IMR-90 (cell line): ENCODE results near the gene TERF2IP. TPM values are rescaled to one million over a fixed set of nuclear protein-coding genes. Genes with fewer than 3 reads are reported as not detected.

Source experiments
- ATAC-seq: fragments of 200-7000 bp; cut with Tn5 transposase; 2 replicates; pipeline ENCODE4 v1.9.1; 2020; ENCODE audit warnings: low read depth, mild to moderate bottlenecking, moderate library complexity
- BruUV-seq: library from RNA; stranded (reverse); fragments of 400-500 nt; replicated peaks from 2 replicates; lab custom pipeline; 2021; lab: Mats Ljungman, UMichigan
- CTCF ChIA-PET: fragments of 300-600 bp; formaldehyde crosslinking; extraction: SDS; loops from one replicate; lab custom pipeline; 2021; ENCODE audit warnings: antibody characterized with exemption; lab: Yijun Ruan, JAX
- POLR2A ChIA-PET: fragments of 300-600 bp; sonication (Branson Sonifier 250); formaldehyde crosslinking; loops from one replicate; lab custom pipeline; 2022; ENCODE audit warnings: antibody characterized with exemption; ENCODE audit not compliant: unreplicated experiment; lab: Charles Lee
- DNase-seq: peaks from one replicate; pipeline ENCODE4 v3.0.0; 2013
- H2AFZ ChIP-seq: replicated peaks from 2 replicates; pipeline ENCODE3; 2013; ENCODE audit warnings: low read length, mild to moderate bottlenecking; ENCODE audit not compliant: poor library complexity
- H2AK5ac ChIP-seq: 2 replicates; pipeline ENCODE4 v1.6.1; 2013; ENCODE audit warnings: low read depth, low read length, inconsistent platforms
- H2AK9ac ChIP-seq: replicated peaks from 2 replicates; pipeline ENCODE3; 2013; ENCODE audit warnings: mild to moderate bottlenecking, low read depth, low read length, moderate library complexity; ENCODE audit not compliant: poor library complexity
- H2BK120ac ChIP-seq: 2 replicates; pipeline ENCODE4 v1.6.1; 2013; ENCODE audit warnings: low read depth, low read length, inconsistent platforms
- H2BK15ac ChIP-seq: 3 replicates; pipeline ENCODE4 v1.6.1; 2013; ENCODE audit warnings: low read depth, low read length, inconsistent platforms
- H2BK20ac ChIP-seq: 2 replicates; pipeline ENCODE4 v1.6.1; 2013; ENCODE audit warnings: low read depth, mild to moderate bottlenecking, inconsistent platforms, low read length, moderate library complexity
- H2BK5ac ChIP-seq: 2 replicates; pipeline ENCODE4 v1.6.1; 2013; ENCODE audit warnings: mild to moderate bottlenecking, low read depth, low read length, inconsistent platforms; ENCODE audit not compliant: poor library complexity, severe bottlenecking
- H3K14ac ChIP-seq: replicated peaks from 2 replicates; pipeline ENCODE4 v1.6.1; 2013; ENCODE audit warnings: low read depth, low read length, inconsistent platforms
- H3K18ac ChIP-seq: 2 replicates; pipeline ENCODE4 v1.6.1; 2013; ENCODE audit warnings: low read depth, low read length, control low read depth
- H3K23ac ChIP-seq: 2 replicates; pipeline ENCODE4 v1.6.1; 2013; ENCODE audit warnings: low read depth, low read length, inconsistent platforms
- H3K27ac ChIP-seq: 2 replicates; pipeline ENCODE4 v1.5.1; 2013; ENCODE audit warnings: mild to moderate bottlenecking, control low read depth, low read length; ENCODE audit not compliant: insufficient read depth
- H3K27me3 ChIP-seq: 2 replicates; pipeline ENCODE4 v1.6.1; 2013; ENCODE audit warnings: low read length; ENCODE audit not compliant: control insufficient read depth, insufficient read depth
- H3K36me3 ChIP-seq: 2 replicates; pipeline ENCODE4 v1.6.1; 2013; ENCODE audit warnings: low read length, mixed read lengths; ENCODE audit not compliant: control insufficient read depth, insufficient read depth
- H3K4ac ChIP-seq: 2 replicates; pipeline ENCODE4 v1.6.1; 2013; ENCODE audit warnings: low read depth, low read length, inconsistent platforms
- H3K4me1 ChIP-seq: 2 replicates; pipeline ENCODE4 v1.6.1; 2013; ENCODE audit warnings: low read length, mixed read lengths; ENCODE audit not compliant: control insufficient read depth, insufficient read depth
- H3K4me2 ChIP-seq: 2 replicates; pipeline ENCODE4 v1.6.1; 2013; ENCODE audit warnings: low read depth, mild to moderate bottlenecking, control low read depth, low read length, moderate library complexity
- H3K4me3 ChIP-seq: 2 replicates; pipeline ENCODE4 v1.5.1; 2013; ENCODE audit warnings: low read depth, mild to moderate bottlenecking, control low read depth, low read length, moderate library complexity; ENCODE audit not compliant: insufficient read depth
- H3K56ac ChIP-seq: 2 replicates; pipeline ENCODE4 v1.6.1; 2013; ENCODE audit warnings: low read length, inconsistent platforms; ENCODE audit not compliant: insufficient read depth; ENCODE audit errors: extremely low read depth
- H3K79me1 ChIP-seq, 2 experiments: 2 replicates each; pipeline ENCODE4 v1.6.1; 2013; ENCODE audit warnings: low read length in 2 of 2, inconsistent platforms in 1 of 2, low read depth in 1 of 2
- H3K9ac ChIP-seq: 2 replicates; pipeline ENCODE4 v1.6.1; 2013; ENCODE audit warnings: low read depth, low read length, control low read depth
- H3K9me1 ChIP-seq: 2 replicates; pipeline ENCODE4 v1.6.1; 2013; ENCODE audit warnings: low read length, inconsistent platforms; ENCODE audit not compliant: insufficient read depth
- H3K9me3 ChIP-seq: 2 replicates; pipeline ENCODE4 v1.6.1; 2013; ENCODE audit warnings: low read length; ENCODE audit not compliant: control insufficient read depth, insufficient read depth
- H4K20me1 ChIP-seq: 2 replicates; pipeline ENCODE4 v1.6.1; 2013; ENCODE audit warnings: low read length, inconsistent platforms; ENCODE audit not compliant: insufficient read depth
- H4K5ac ChIP-seq: 2 replicates; pipeline ENCODE4 v1.6.1; 2013; ENCODE audit warnings: mild to moderate bottlenecking, low read depth, low read length, control low read depth
- H4K8ac ChIP-seq, 2 experiments: 2 replicates each; pipeline ENCODE4 v1.6.1; 2013; ENCODE audit warnings: low read depth in 2 of 2, low read length in 2 of 2, control low read depth in 1 of 2, inconsistent platforms in 1 of 2
- H4K91ac ChIP-seq: 2 replicates; pipeline ENCODE4 v1.6.1; 2013; ENCODE audit warnings: low read depth, low read length, inconsistent platforms; ENCODE audit not compliant: insufficient read depth
- BHLHE40 ChIP-seq: fragments of 150-350 bp; IDR thresholded peaks from 2 replicates; pipeline ENCODE4 v1.6.1; 2016; ENCODE audit warnings: mild to moderate bottlenecking, low read depth, low read length
- CHD1 ChIP-seq: IDR thresholded peaks from 2 replicates; pipeline ENCODE4 v1.6.1; 2012; ENCODE audit warnings: low read depth, low read length, improper control_type of control experiment
- FOS ChIP-seq: fragments of 150-350 bp; IDR thresholded peaks from 2 replicates; pipeline ENCODE4 v1.6.1; 2016; ENCODE audit warnings: low read depth, low read length
- MAZ ChIP-seq: IDR thresholded peaks from 2 replicates; pipeline ENCODE4 v1.6.1; 2012; ENCODE audit warnings: low read depth, mild to moderate bottlenecking, low read length, improper control_type of control experiment, moderate library complexity, borderline replicate concordance
- MXI1 ChIP-seq: IDR thresholded peaks from 2 replicates; pipeline ENCODE4 v1.6.1; 2012; ENCODE audit warnings: low read depth, mild to moderate bottlenecking, low read length, moderate library complexity, borderline replicate concordance
- NFE2L2 ChIP-seq: fragments of 150-350 bp; IDR thresholded peaks from 2 replicates; pipeline ENCODE4 v1.6.1; 2016; ENCODE audit warnings: low read depth, mild to moderate bottlenecking, low read length
- POLR2A ChIP-seq: IDR thresholded peaks from 2 replicates; pipeline ENCODE4 v1.6.1; 2012; ENCODE audit warnings: mild to moderate bottlenecking, low read depth, low read length
- RAD21 ChIP-seq: IDR thresholded peaks from 2 replicates; pipeline ENCODE4 v1.6.1; 2012; ENCODE audit warnings: low read length, improper control_type of control experiment
- RCOR1 ChIP-seq: IDR thresholded peaks from 2 replicates; pipeline ENCODE4 v1.6.1; 2012; ENCODE audit warnings: mild to moderate bottlenecking, low read length, improper control_type of control experiment; ENCODE audit not compliant: insufficient replicate concordance
- RFX5 ChIP-seq: IDR thresholded peaks from 2 replicates; pipeline ENCODE4 v1.8.0; 2012; ENCODE audit warnings: low read depth, mild to moderate bottlenecking, low read length, moderate library complexity
- SMC3 ChIP-seq: fragments of 150-350 bp; IDR thresholded peaks from 2 replicates; pipeline ENCODE4 v1.6.1; 2016; ENCODE audit warnings: low read depth, mild to moderate bottlenecking, antibody characterized with exemption, low read length, moderate library complexity
- dilution Hi-C: fragments of 300-500 bp; cut with HindIII; formaldehyde crosslinking; loops from one replicate; pipeline ENCODE4 v1.14.3; 2018; ENCODE audit warnings: low sequenced_read_pairs; ENCODE audit not compliant: unreplicated experiment
- in situ Hi-C: fragments of 300-500 bp; cut with MboI; formaldehyde crosslinking; loops from 3 replicates; pipeline ENCODE4 v1.14.3; 2019; ENCODE audit warnings: low sequenced_read_pairs, inconsistent platforms, mixed read lengths
- intact Hi-C: fragments of 100-400 bp; cut with micrococcal nuclease; formaldehyde crosslinking; loops from 2 replicates; pipeline ENCODE4 v1.10.0; 2022
- polyA plus RNA-seq, 3 experiments: library from polyadenylated mRNA; depleted of rRNA; stranded (reverse); fragments of >200 nt; gene quantifications; 2 replicates each; pipeline ENCODE4 v1.2.3, GENCODE V29; 2012; ENCODE audit warnings: low replicate concordance in 1 of 3
- total RNA-seq: library from RNA; depleted of rRNA; stranded (reverse); fragments of >200 nt; gene quantifications from 2 replicates; pipeline ENCODE4 v1.2.3, GENCODE V29; 2012
- TF ChIP-seq, protein P1 (sequence below): fragments of 150-350 bp; IDR thresholded peaks from 2 replicates; pipeline ENCODE4 v1.6.1; 2017; ENCODE audit warnings: mild to moderate bottlenecking, antibody characterized with exemption, low read length, low read depth
- TF ChIP-seq, protein P2 (sequence below): fragments of 150-350 bp; IDR thresholded peaks from 2 replicates; pipeline ENCODE4 v1.6.1; 2016; ENCODE audit warnings: low read depth, mild to moderate bottlenecking, low read length, moderate library complexity, borderline replicate concordance
- TF ChIP-seq, protein P3 (sequence below): conservative IDR thresholded peaks from 2 replicates; pipeline ENCODE4 v1.5.1; 2012; ENCODE audit warnings: mild to moderate bottlenecking, low read depth, low read length, improper control_type of control experiment

The TERF2IP gene
- total and polyA plus RNA-seq, 2 of the 4 experiments (the other 2 are of a cell fraction) = 15.4 to 32.5 TPM

GRCh38 chr16:75667503-75667902, 19.9 kb downstream of the TERF2IP start:
- no peak overlapping the region for H2AK5ac ChIP-seq
- H3K36me3 ChIP-seq = no peaks in the 10 kb centered on the region
- no peak overlapping the region for H2BK20ac ChIP-seq
- H2BK120ac ChIP-seq = no peak overlapping the region
- H2AK9ac ChIP-seq = no peak overlapping the region
- H3K4me3 ChIP-seq = no peak overlapping the region
- dilution Hi-C loops = no loop called here
- no peaks in the 10 kb centered on the region for H3K79me1 ChIP-seq
- intact Hi-C loops = no loop called here
- H3K23ac ChIP-seq = no peak overlapping the region
- H4K20me1 ChIP-seq = no peaks in the 10 kb centered on the region
- H2BK15ac ChIP-seq = no peak overlapping the region
- no peak for ATAC-seq
- H3K4me2 ChIP-seq = no peak overlapping the region
- no peak overlapping the region for H4K91ac ChIP-seq
- H3K4me1 ChIP-seq = peaks cover 1% of the 10 kb centered on the region; the same call in 1 of the 2 replicates
- H3K27ac ChIP-seq = no peak overlapping the region
- BruUV-seq = no TSS peak
- POLR2A ChIA-PET = no interaction called here
- H3K56ac ChIP-seq = no peak overlapping the region
- H3K18ac ChIP-seq = no peak overlapping the region
- no peaks in the 10 kb centered on the region for H3K9me1 ChIP-seq
- CTCF ChIA-PET = no interaction called here
- in situ Hi-C loops = no loop called here
- no peak overlapping the region for H4K8ac ChIP-seq
- TF ChIP-seq NFE2L2 (no peak), POLR2A (no peak), CHD1 (no peak), RFX5 (no peak), MAZ (no peak), RCOR1 (no peak), FOS (no peak), BHLHE40 (no peak), MXI1 (no peak), SMC3 (no peak), RAD21 (no peak)
- TF ChIP-seq, protein P1, sequence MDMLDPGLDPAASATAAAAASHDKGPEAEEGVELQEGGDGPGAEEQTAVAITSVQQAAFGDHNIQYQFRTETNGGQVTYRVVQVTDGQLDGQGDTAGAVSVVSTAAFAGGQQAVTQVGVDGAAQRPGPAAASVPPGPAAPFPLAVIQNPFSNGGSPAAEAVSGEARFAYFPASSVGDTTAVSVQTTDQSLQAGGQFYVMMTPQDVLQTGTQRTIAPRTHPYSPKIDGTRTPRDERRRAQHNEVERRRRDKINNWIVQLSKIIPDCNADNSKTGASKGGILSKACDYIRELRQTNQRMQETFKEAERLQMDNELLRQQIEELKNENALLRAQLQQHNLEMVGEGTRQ = no peak
- TF ChIP-seq, protein P2, sequence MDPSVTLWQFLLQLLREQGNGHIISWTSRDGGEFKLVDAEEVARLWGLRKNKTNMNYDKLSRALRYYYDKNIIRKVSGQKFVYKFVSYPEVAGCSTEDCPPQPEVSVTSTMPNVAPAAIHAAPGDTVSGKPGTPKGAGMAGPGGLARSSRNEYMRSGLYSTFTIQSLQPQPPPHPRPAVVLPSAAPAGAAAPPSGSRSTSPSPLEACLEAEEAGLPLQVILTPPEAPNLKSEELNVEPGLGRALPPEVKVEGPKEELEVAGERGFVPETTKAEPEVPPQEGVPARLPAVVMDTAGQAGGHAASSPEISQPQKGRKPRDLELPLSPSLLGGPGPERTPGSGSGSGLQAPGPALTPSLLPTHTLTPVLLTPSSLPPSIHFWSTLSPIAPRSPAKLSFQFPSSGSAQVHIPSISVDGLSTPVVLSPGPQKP = no peak
- TF ChIP-seq, protein P3, sequence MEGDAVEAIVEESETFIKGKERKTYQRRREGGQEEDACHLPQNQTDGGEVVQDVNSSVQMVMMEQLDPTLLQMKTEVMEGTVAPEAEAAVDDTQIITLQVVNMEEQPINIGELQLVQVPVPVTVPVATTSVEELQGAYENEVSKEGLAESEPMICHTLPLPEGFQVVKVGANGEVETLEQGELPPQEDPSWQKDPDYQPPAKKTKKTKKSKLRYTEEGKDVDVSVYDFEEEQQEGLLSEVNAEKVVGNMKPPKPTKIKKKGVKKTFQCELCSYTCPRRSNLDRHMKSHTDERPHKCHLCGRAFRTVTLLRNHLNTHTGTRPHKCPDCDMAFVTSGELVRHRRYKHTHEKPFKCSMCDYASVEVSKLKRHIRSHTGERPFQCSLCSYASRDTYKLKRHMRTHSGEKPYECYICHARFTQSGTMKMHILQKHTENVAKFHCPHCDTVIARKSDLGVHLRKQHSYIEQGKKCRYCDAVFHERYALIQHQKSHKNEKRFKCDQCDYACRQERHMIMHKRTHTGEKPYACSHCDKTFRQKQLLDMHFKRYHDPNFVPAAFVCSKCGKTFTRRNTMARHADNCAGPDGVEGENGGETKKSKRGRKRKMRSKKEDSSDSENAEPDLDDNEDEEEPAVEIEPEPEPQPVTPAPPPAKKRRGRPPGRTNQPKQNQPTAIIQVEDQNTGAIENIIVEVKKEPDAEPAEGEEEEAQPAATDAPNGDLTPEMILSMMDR = no peak
- H3K4ac ChIP-seq = no peak overlapping the region
- H2BK5ac ChIP-seq = no peak overlapping the region
- no peak overlapping the region for H3K14ac ChIP-seq
- no peaks in the 10 kb centered on the region for H3K27me3 ChIP-seq
- H2AFZ ChIP-seq = no peak overlapping the region
- H3K9ac ChIP-seq = no peak overlapping the region
- no peak for DNase-seq
- H4K5ac ChIP-seq = no peak overlapping the region
- H3K9me3 ChIP-seq = no peaks in the 10 kb centered on the region
